HG02759 (cell line): ENCODE data around the gene ITGB7.

Experiments used
- ATAC-seq: cut with Tn5 transposase; IDR thresholded peaks from one replicate; pipeline ENCODE4 v1.9.1; 2021; ENCODE audit warnings: mild to moderate bottlenecking, moderate library complexity; ENCODE audit not compliant: unreplicated experiment

The ITGB7 gene, protein sequence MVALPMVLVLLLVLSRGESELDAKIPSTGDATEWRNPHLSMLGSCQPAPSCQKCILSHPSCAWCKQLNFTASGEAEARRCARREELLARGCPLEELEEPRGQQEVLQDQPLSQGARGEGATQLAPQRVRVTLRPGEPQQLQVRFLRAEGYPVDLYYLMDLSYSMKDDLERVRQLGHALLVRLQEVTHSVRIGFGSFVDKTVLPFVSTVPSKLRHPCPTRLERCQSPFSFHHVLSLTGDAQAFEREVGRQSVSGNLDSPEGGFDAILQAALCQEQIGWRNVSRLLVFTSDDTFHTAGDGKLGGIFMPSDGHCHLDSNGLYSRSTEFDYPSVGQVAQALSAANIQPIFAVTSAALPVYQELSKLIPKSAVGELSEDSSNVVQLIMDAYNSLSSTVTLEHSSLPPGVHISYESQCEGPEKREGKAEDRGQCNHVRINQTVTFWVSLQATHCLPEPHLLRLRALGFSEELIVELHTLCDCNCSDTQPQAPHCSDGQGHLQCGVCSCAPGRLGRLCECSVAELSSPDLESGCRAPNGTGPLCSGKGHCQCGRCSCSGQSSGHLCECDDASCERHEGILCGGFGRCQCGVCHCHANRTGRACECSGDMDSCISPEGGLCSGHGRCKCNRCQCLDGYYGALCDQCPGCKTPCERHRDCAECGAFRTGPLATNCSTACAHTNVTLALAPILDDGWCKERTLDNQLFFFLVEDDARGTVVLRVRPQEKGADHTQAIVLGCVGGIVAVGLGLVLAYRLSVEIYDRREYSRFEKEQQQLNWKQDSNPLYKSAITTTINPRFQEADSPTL

DNA sequence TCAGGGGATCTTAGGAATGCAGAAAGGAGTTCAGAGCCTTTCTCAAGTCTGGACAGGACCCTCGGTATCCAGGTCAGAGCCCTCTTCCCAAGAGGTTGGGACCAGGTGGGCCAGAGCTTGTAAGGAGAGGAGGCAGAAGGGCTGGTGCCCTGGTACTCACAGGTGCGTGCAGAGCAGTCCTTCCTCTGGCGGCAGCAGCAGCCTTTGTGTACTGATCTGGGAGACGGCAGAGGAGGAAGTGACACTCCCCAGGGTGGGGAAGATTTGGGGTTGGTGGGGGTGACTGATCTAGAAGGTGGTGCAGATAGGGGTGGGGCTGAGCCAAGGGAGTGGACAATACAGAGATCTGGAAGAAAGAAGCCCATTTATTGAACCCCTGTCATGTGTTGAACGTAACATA is at the start of gene ITGB7:
Gene ITGB7, minus strand, starts transcription at position 210 of the 400 bp plus-strand sequence. CDS start 6,808 bp downstream, outside the sequence.
- peak; percentile 46 for ATAC-seq

- no peak for ATAC-seq
Observed at GRCh38 chr12:53255996-53256395, 48.9 kb upstream of the ITGB7 start.

DNA sequence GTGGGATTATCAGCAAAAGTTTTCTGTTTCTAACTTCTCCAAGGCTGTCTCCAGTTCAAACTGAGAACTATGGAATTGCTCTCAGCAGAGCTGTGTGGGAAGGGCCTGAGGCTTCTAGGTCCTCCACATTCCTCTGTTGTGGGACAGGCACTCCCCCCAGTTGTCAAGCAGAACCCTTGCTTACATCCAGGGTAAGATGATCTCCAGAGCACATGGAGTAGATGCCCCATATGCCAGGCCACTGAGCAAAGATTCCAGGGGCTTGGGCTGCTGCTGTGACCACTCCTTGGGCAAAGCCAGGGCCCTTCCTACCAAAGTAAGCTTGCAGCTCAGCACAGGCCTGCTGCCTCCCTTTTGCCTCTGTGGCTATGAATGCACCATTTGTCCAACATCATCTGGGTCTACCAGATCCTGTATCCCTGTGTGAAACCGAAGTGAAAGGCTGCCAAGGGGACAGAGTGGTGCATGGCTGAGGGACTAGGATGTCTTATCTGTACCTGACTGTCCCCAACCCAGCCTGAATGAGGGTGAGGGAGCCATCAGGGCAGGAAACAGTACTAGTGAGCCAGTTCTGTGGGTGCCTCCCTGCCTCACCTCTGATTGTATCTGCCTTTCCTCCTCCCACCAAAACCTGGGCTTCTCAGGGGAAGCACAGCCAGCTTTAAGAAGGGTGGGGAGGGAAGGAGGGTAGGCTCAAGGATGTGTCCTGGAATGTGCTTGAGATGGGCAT is 47.9 kb upstream of the ITGB7 start:
- ATAC-seq, result no peak

GRCh38 chr12:53253298-53253697 is 46.2 kb upstream of the ITGB7 start:
- ATAC-seq, result no peak

GRCh38 chr12:53252349-53252916 is 45.4 kb upstream of the ITGB7 start:
- ATAC-seq, result peak; percentile 2

GRCh38 chr12:53251477-53252348 is 44.7 kb upstream of the ITGB7 start:
- peak; percentile 90 for ATAC-seq

GRCh38 chr12:53245286-53245685 is 38.2 kb upstream of the ITGB7 start:
- ATAC-seq, result no peak

GRCh38 chr12:53244337-53244736 is 37.3 kb upstream of the ITGB7 start:
- no peak for ATAC-seq

GRCh38 chr12:53241623-53242412 is 34.8 kb upstream of the ITGB7 start:
- no peak for ATAC-seq

DNA sequence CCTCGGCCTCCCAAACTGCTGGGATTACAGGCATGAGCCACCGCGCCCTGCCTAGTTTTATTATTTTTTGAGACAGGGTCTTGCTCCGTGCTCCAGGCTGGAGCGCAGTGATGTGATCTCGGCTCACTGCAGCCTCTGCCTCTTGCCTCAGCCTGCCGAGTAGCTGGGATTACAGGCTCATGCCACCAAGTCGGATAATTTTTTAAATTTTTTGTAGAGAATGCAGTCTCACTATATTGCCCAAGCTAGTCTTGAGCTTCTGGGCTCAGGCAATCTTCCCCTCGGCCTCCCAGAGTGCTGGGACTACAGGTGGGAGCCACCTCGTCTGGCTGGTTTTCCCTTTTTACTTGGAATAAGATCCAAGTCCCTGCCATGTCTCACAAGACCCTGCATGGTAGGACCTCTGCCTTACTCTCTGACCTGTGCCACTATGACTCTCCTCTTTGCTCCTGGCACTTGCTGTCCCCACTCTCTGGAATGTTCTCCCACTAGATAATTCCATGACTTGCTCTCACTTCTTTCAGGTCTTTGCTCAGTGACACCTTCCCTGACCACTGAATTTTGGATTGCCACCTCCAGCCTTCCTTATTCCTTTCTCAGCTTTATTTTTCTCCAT is 32.7 kb upstream of the ITGB7 start:
- no peak for ATAC-seq

- no peak for ATAC-seq
Observed at GRCh38 chr12:53236443-53237111, 29.5 kb upstream of the ITGB7 start.

DNA sequence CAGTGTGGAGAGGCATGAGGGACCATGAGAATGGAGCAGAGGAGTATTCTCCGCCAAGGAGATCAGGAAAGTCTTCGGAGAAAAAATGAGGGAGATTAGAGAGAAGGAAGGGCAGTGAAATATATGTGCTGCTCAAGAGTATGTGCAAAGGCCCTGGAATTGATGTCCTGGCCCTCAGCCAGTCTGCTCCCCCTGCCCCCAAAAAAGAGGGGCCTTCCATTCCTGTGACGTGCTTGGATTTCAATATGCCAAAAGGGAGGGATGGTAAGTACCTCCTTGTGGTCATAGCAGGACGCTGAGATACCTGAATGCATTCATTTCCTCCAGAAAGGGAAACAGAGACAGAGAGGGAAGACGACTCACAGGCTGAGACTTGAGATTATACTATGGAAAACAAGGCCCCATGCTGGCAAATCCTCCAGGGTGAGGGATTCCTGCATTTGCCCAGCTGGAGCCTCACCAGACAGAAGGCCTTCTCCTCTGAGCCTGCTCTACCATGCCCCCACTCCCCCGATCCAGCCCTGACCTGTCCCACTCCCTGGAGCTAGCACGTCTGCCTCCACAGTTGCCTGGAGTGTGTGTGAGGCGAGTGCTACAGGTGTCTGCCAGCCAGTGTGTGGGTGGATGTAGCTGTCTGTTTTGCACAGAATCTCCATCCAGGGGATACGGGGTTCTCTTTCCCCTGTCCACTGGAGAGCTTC is 28.8 kb upstream of the ITGB7 start:
- no peak for ATAC-seq

DNA sequence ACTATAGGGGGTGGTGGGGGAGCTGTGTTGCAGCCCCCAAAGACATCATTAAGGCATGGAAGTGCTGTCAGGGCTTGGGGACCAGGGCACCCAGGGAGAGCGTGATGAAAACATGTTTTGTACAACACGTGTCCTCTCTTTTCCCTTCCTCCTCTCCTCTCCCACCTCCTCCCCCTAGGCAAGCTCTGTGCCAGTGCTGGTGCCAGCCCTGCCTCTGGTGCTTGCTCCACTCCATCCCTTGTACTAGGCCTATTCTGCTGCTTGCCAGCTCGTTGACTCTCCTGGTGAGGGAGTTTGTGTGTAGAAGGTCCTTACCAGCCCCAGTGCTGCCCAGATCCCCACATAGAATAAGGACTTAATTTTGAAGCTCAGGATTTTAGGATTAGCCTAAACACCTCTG is 28.1 kb upstream of the ITGB7 start:
- ATAC-seq, result no peak

GRCh38 chr12:53234271-53234914 is 27.3 kb upstream of the ITGB7 start:
- no peak for ATAC-seq

DNA sequence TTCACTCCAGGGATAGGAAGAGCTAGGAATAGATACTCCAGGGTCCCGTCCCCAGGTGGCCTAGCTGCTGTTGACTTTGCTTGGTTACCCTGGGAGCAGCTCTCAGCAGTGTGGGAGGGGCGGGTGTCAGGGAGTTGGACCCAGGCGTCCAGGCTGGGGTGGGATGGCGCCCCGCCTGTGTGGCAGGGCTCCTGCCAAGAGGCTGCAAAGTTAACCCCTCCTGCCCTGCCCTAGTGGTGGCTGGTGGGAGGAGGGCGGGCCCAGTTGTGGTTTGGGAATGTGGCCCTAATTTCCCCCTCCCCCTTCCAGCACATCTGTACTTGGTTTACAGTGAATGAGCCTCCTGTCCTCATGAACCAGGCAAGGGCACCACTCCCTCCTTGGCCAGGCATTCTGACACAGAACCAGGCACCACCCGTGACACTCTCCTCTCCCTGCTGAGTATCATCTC is 26.6 kb upstream of the ITGB7 start:
- ATAC-seq, result no peak

GRCh38 chr12:53232646-53233461 is 25.8 kb upstream of the ITGB7 start:
- ATAC-seq, result no peak
